ENCODE results near the gene HAS3. TPM values are rescaled to one million over a fixed set of nuclear protein-coding genes. Genes with fewer than 3 reads are reported as not detected.

HAS3 gene
- polyA plus RNA-seq, 1 donor (not counting 4 experiments of a cell fraction or from before 2014, with no cell fraction given): 132 TPM

GRCh38 chr16:69079697-69080096, 25.8 kb upstream of the HAS3 start:
- FAIRE-seq (no peak), DNase-seq (ENCODE audit: low read depth, low spot score) (no peak)
- dilution Hi-C loops (cut with MboI; ENCODE audit: extremely low pct_ligation_motif_present, low sequenced_read_pairs): no loop called here
- Histone ChIP-seq H3K4me3 (ENCODE audit: control insufficient read depth in 2 of 3, extremely low read depth in 1 of 3, insufficient read depth in 2 of 3, low read depth in 1 of 3, low read length in 3 of 3) (no peak overlapping the region), H3K36me3 (ENCODE audit: control insufficient read depth in 2 of 2, extremely low read depth in 1 of 2, insufficient read depth in 2 of 2, low read length in 2 of 2) (no peaks in the 10 kb centered on the region), H3K4me2 (ENCODE audit: control insufficient read depth, extremely low read depth, insufficient read depth, low read depth, low read length) (no peak overlapping the region), H3K4me1 (ENCODE audit: control insufficient read depth, extremely low read depth, insufficient read depth, low read length) (peaks cover 10% of the 10 kb centered on the region), H3K27me3 (ENCODE audit: control insufficient read depth, extremely low read depth, insufficient read depth, low read length) (no peaks in the 10 kb centered on the region), H3K79me2 (ENCODE audit: control insufficient read depth, insufficient read depth, low read length) (no peaks in the 10 kb centered on the region), H3K27ac (ENCODE audit: control insufficient read depth, insufficient read depth, low read length) (no peak overlapping the region), H2AFZ (ENCODE audit: control insufficient read depth, low read length) (no peak overlapping the region), H4K20me1 (ENCODE audit: control insufficient read depth, extremely low read depth, insufficient read depth, low read length) (no peaks in the 10 kb centered on the region), H3K9ac (ENCODE audit: control insufficient read depth, extremely low read depth, insufficient read depth, low read length) (no peak overlapping the region), H3K9me3 (ENCODE audit: control insufficient read depth, low read depth, low read length) (no peaks in the 10 kb centered on the region), H3K9me1 (ENCODE audit: control insufficient read depth, extremely low read depth, insufficient read depth, low read length) (no peaks in the 10 kb centered on the region)
- TF ChIP-seq EZH2 (IDR thresholded peaks at IDR 0.05; ENCODE audit: low read length): no peak
- no peak for TF ChIP-seq CTCF (optimal IDR thresholded peaks at IDR 0.05 in 1 of 3, IDR thresholded peaks at IDR 0.05 in 1 of 3, conservative IDR thresholded peaks at IDR 0.05 in 1 of 3; ENCODE audit: extremely low read depth in 1 of 3, insufficient read depth in 2 of 3, low read length in 3 of 3)

- FAIRE-seq (no peak), DNase-seq (ENCODE audit: low read depth, low spot score) (no peak)
- dilution Hi-C loops (cut with MboI; ENCODE audit: extremely low pct_ligation_motif_present, low sequenced_read_pairs): no loop called here
- H3K79me2 ChIP-seq (ENCODE audit: control insufficient read depth, insufficient read depth, low read length): no peaks in the 10 kb centered on the region
- H3K4me2 ChIP-seq (ENCODE audit: control insufficient read depth, extremely low read depth, insufficient read depth, low read depth, low read length): no peak overlapping the region
- no peak overlapping the region for H2AFZ ChIP-seq (ENCODE audit: control insufficient read depth, low read length)
- no peaks in the 10 kb centered on the region for H3K4me1 ChIP-seq (ENCODE audit: control insufficient read depth, extremely low read depth, insufficient read depth, low read length)
- H3K9me3 ChIP-seq (ENCODE audit: control insufficient read depth, low read depth, low read length): no peaks in the 10 kb centered on the region
- no peak overlapping the region for H3K27ac ChIP-seq (ENCODE audit: control insufficient read depth, insufficient read depth, low read length)
- H4K20me1 ChIP-seq (ENCODE audit: control insufficient read depth, extremely low read depth, insufficient read depth, low read length): no peaks in the 10 kb centered on the region
- no peak overlapping the region for H3K4me3 ChIP-seq (ENCODE audit: control insufficient read depth in 2 of 3, extremely low read depth in 1 of 3, insufficient read depth in 2 of 3, low read depth in 1 of 3, low read length in 3 of 3)
- no peaks in the 10 kb centered on the region for H3K27me3 ChIP-seq (ENCODE audit: control insufficient read depth, extremely low read depth, insufficient read depth, low read length)
- TF ChIP-seq EZH2 (IDR thresholded peaks at IDR 0.05; ENCODE audit: low read length): no peak
- peak; percentile 30 to 47 (median 33) for TF ChIP-seq CTCF (optimal IDR thresholded peaks at IDR 0.05 in 1 of 3, IDR thresholded peaks at IDR 0.05 in 1 of 3, conservative IDR thresholded peaks at IDR 0.05 in 1 of 3; ENCODE audit: extremely low read depth in 1 of 3, insufficient read depth in 2 of 3, low read length in 3 of 3)
- H3K9me1 ChIP-seq (ENCODE audit: control insufficient read depth, extremely low read depth, insufficient read depth, low read length): no peaks in the 10 kb centered on the region
- no peaks in the 10 kb centered on the region for H3K36me3 ChIP-seq (ENCODE audit: control insufficient read depth in 2 of 2, extremely low read depth in 1 of 2, insufficient read depth in 2 of 2, low read length in 2 of 2)
- H3K9ac ChIP-seq (ENCODE audit: control insufficient read depth, extremely low read depth, insufficient read depth, low read length): no peak overlapping the region
Measured at GRCh38 chr16:69083306-69083941, 22.0 kb upstream of the HAS3 start.
